ENCODE data around the gene IRAG1. TPM values are rescaled to one million over a fixed set of nuclear protein-coding genes. Genes with fewer than 3 reads are reported as not detected.

The IRAG1 gene
- total RNA-seq, 1 experiment from 2014 or later = 3.9 TPM

DNA sequence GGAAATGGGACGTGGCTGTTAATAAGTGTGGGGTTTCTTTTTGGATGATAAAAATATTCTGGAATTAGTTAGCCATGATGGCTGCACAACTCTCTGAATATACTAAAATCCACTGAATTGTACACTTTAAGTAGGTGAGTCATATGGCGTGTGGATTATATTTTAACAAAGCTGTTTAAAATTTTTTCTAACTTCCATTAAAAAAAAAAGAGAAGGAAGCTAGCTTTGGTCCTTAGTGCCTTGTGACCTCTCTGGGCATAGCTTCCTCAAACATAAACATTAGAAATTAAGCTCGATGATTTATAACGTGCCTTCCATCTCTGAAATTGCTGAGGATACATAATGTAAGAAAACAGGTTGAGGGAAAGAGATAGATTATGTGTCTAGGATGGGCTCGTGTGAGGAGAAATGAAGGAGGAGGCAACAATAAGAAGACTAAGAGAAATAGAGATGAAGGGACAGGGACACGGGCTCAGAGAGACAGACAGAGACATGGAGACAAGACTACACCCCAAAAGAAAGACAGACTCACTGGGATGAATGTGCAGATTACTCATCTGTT, 20.0 kb downstream of the IRAG1 start:
- no peak for DNase-seq (ENCODE audit: low spot score)
- in situ Hi-C loops (cut with HindIII; ENCODE audit: low sequenced_read_pairs) = no loop called here

- no peak for DNase-seq (ENCODE audit: low spot score)
- in situ Hi-C loops (cut with HindIII; ENCODE audit: low sequenced_read_pairs) = no loop called here
Measured at GRCh38 chr11:10670099-10670498, 23.5 kb downstream of the IRAG1 start.

GRCh38 chr11:10669258-10670033, 24.1 kb downstream of the IRAG1 start:
- in situ Hi-C loops (cut with HindIII; ENCODE audit: low sequenced_read_pairs) = no loop called here
- DNase-seq (ENCODE audit: low spot score) = no peak

GRCh38 chr11:10667521-10667885, 26.1 kb downstream of the IRAG1 start:
- in situ Hi-C loops (cut with HindIII; ENCODE audit: low sequenced_read_pairs) = no loop called here
- no peak for DNase-seq (ENCODE audit: low spot score)

GRCh38 chr11:10666556-10667520, 26.7 kb downstream of the IRAG1 start:
- in situ Hi-C loops (cut with HindIII; ENCODE audit: low sequenced_read_pairs) = no loop called here
- no peak for DNase-seq (ENCODE audit: low spot score)

GRCh38 chr11:10664496-10664895, 29.1 kb downstream of the IRAG1 start:
- DNase-seq (ENCODE audit: low spot score) = no peak
- in situ Hi-C loops (cut with HindIII; ENCODE audit: low sequenced_read_pairs) = no loop called here

GRCh38 chr11:10663990-10664389, 29.6 kb downstream of the IRAG1 start:
- in situ Hi-C loops (cut with HindIII; ENCODE audit: low sequenced_read_pairs) = no loop called here
- DNase-seq (ENCODE audit: low spot score) = no peak

GRCh38 chr11:10663365-10663764, 30.2 kb downstream of the IRAG1 start:
- DNase-seq (ENCODE audit: low spot score) = no peak
- in situ Hi-C loops (cut with HindIII; ENCODE audit: low sequenced_read_pairs) = no loop called here

- no peak for DNase-seq (ENCODE audit: low spot score)
- in situ Hi-C loops (cut with HindIII; ENCODE audit: low sequenced_read_pairs) = no loop called here
Measured at GRCh38 chr11:10660323-10660722, 33.2 kb downstream of the IRAG1 start.

DNA sequence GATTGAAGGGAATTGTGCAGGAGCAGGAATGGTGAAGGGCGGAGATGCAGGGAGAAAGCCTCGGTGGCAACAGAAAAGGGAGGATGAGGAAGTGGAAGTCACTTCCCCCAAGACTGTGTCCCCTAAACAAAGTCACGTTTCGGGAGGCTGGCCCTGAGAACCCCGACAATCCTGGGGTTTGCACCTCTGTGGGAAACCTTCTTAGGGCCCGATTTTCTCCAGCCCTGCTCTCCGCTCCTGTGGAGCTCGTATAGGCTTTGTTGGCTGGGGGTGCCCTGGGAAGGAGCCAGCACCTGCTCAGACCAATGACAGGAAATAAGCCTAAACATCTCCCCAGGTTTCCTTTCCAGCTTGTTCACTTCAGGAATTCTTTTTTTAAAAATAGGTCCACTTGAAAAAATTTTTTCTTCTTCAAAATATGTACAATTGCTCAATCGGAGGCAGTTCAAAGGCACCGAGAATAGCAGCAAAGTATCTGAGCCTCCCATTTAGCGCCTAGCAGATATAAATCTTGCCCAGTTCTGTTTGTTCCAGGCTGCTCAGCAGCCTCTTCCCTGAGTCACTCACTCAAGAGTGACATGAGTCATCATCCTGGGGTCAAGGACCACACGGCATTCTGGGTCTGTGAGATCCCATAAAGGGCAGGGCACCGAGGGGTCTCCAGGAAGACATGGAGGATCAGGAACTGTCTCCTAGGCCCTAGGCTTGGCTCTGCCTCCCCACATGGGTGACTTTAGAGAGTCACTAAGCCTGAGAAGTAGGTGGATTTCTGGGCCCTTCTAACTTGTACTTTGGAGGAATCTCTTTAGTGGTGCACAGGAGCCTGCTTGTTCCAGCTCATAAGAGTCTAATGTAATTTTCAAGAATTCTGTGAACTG, 34.0 kb downstream of the IRAG1 start:
- in situ Hi-C loops (cut with HindIII; ENCODE audit: low sequenced_read_pairs) = no loop called here
- DNase-seq (ENCODE audit: low spot score) = no peak

DNA sequence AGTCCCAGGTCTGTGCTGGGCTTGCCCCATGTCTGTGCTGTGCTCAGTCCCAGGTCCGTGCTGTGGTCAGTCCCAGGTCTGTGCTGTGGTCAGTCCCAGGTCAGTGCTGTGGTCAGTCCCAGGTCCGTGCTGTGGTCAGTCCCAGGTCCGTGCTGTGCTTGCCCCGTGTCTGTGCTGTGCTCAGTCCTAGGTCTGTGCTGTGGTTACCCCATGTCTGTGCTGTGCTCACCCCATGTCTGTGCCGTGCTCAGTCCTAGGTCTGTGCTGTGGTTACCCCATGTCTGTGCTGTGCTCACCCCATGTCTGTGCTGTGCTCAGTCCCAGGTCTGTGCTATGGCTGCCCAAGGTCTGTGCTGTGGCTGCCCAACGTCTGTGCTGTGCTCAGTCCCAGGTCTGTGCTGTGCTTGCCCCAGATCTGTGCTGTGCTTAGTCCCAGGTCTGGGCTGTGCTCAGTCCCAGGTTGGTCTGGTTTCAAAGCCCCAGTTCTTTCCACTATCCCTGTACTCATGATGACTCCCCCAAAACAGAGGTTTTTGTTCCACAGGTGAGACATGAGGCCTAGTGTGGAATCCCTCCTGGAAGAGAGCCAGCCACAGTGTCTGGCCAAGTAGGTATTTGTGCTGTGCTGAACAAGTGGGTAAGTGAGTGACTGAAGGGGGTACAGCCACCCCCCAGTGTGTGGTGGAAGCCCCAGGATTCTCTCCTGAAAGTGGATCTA, 34.8 kb downstream of the IRAG1 start:
- in situ Hi-C loops (cut with HindIII; ENCODE audit: low sequenced_read_pairs) = no loop called here
- DNase-seq (ENCODE audit: low spot score) = no peak

DNA sequence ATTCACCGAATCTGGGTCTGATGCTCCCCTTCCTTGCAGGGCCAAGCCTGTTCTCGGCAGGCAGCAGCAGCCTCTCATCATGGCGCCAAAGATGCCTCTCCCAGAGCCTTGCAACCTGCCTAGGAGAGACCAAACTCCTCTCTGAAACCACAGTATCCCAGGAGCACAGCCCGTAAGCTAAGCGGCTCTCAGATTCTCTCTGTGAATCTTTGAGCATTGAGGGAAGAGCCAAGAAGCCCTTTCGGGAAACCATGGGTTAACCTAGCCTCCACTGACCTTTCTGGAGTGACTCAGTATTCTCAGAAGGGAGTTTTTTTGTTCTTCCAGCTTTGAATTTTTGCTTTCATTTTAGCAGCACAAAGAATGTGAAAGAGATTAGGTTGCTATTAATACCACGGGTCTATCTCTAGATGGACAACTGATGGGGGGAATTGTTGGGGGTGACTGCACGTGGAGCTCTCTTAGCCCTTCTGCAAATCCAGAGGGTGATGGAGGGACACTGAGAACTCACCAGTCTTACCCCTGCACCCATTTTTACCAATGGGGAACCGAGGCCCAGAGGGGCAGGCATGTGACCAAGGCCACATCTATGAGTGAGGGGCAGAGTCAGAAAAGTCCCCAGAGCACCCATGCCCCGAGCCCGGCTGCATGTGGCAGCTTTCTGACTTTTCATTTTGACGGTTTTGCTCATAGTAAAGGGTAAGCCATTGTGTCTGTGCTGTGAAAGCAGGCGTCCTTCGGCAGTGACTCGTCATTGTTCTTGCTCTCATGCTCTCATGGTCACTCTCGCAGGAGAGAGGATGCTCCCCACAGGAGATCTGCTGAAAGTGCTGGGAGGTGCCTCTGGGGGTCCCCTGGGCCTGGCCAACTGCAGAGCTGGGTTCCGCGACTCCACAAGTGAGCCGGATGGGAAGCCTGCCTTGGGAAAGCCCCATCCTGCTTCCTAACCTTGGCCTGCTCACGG, 36.0 kb downstream of the IRAG1 start:
- in situ Hi-C loops (cut with HindIII; ENCODE audit: low sequenced_read_pairs) = no loop called here

GRCh38 chr11:10655943-10656576, 37.5 kb downstream of the IRAG1 start:
- no peak for DNase-seq (ENCODE audit: low spot score)
- in situ Hi-C loops (cut with HindIII; ENCODE audit: low sequenced_read_pairs) = no loop called here

More for the DNA sequence above, 36.0 kb downstream of the IRAG1 start:
- DNase-seq (ENCODE audit: low spot score) = no peak

DNA sequence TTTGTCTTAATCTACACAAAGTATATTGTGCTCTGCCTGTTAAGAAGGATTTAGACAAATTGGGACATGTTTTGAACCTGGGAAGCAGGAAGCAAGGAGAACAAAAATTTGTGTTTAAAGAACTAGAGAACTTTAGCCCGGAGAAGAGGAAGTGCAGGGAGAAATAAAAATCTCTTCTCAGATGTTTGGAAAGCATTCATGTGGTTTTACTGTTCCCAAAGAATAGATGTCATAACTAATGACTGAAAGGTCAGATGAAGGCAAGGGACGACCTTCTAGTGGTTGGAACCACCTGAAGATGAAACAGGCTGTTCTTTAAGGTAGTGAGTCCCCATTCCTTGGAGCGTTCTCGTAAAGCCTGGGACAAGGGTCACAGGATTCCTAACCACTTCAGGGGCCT, 38.3 kb downstream of the IRAG1 start:
- in situ Hi-C loops (cut with HindIII; ENCODE audit: low sequenced_read_pairs) = no loop called here
- DNase-seq (ENCODE audit: low spot score) = no peak

GRCh38 chr11:10654811-10655150, 38.8 kb downstream of the IRAG1 start:
- in situ Hi-C loops (cut with HindIII; ENCODE audit: low sequenced_read_pairs) = no loop called here
- DNase-seq (ENCODE audit: low spot score) = no peak

DNA sequence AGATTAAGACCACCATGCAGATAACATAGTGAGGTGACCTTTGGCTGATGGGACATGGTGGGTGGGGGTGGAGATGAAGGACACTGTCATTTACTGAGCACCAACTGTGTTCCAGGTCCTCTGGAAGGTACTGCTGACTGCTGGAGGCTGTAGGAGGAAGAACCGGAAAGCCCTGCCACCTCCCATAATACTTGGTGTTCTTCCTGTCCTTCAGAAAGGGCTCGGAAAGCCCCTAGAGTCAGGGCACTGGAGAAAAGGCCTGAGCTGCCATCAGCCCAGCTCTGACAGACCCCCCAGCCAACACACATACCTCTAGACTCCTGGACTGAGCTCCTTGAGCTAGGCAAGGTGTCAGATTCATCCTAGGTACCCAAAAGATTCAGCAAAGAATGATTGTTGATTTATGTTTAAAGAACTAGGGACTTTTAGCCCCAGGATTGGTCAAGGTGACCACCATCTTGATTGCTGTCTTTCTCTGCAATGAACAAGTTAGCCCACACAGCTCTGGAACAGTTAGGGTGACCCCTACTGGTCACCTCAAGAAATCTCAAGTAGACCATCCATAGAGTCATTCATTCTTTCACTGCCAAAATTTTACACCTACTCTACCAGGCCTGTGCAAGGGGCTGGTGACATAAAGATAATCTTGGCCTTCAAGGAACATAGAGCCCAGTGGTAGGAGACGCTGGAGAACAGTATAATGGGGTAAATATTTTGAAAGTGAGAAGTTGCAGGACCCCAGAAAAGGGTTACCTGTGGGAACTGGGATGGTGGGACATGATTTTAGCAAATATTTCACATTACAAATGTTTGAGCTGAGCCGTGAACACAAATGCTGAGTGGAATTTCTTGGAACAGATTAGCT, 39.4 kb downstream of the IRAG1 start:
- in situ Hi-C loops (cut with HindIII; ENCODE audit: low sequenced_read_pairs) = no loop called here
- peak; percentile 50 for DNase-seq (ENCODE audit: low spot score)

Measured in G401 (cell line).